Lower leg skin (tissue), 4 donors: Measurements from ENCODE around the gene MEIOB. TPM values are rescaled to one million over a fixed set of nuclear protein-coding genes. Genes with fewer than 3 reads are reported as not detected.

ENCODE experiments used
- DNase-seq, 2 donors: peaks; one replicate each; pipeline ENCODE4 v3.0.0-alpha.2; 2019; ENCODE audit warnings: low spot score in 2 of 2
- H3K4me3 ChIP-seq: fragments of 200-600 bp; sonication (generic); 2 replicates; pipeline ENCODE4 v1.5.1; 2017; ENCODE audit warnings: mild to moderate bottlenecking, low read depth; ENCODE audit not compliant: poor library complexity, severe bottlenecking
- POLR2A ChIP-seq, 2 donors: fragments of 450-650 bp; IDR thresholded peaks; one replicate each; pipeline ENCODE4 v1.6.1; 2016 to 2017; ENCODE audit warnings: antibody characterized with exemption in 2 of 2, mild to moderate bottlenecking in 1 of 2, moderate library complexity in 1 of 2
- WGBS, 2 donors: methylation state at CpG; one replicate each; pipeline ENCODE4 v1.1.5; 2018; 5-methylcytosine and 5-hydroxymethylcytosine counted together
- intact Hi-C: fragments of 100-400 bp; cut with DNase I; formaldehyde crosslinking; loops from one replicate; pipeline ENCODE4 v1.15.0; 2023; ENCODE audit warnings: low total_unique reads
- total RNA-seq, 4 donors: library from RNA; depleted of rRNA; stranded (reverse); fragments of >200 nt; gene quantifications; one replicate each; pipeline ENCODE4 v1.1.0, GENCODE V29; 2016
- TF ChIP-seq, protein P1 (sequence below), 3 donors: fragments of 450-650 bp; IDR thresholded peaks; one replicate each; pipeline ENCODE4 v1.5.1; 2016; ENCODE audit warnings: antibody characterized with exemption in 3 of 3, mild to moderate bottlenecking in 3 of 3, moderate library complexity in 2 of 3

The MEIOB gene
- total RNA-seq, 4 donors from 2014 or later = 0.42 TPM; not detected in 3

DNA sequence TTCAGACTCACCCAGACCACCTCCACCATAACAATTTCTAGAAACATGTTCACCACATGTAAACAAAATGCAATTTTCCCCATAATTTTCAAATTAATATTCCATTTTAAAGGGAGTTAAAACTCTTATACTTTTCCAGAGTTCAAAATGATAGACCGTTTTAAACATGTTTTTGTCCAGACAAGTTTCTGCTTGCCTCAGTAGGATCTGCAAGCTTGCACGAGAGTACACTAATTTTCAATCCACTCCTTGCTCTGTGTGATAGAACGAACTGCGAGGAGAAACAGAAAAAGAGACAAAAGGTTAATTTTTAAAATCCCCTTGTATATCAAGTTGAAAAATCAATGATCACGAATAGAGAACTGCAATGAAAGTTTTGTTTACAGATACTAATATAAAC is 37.9 kb downstream of the MEIOB start:
- no peak for TF ChIP-seq POLR2A (IDR thresholded peaks at IDR 0.05)
- TF ChIP-seq, protein P1, sequence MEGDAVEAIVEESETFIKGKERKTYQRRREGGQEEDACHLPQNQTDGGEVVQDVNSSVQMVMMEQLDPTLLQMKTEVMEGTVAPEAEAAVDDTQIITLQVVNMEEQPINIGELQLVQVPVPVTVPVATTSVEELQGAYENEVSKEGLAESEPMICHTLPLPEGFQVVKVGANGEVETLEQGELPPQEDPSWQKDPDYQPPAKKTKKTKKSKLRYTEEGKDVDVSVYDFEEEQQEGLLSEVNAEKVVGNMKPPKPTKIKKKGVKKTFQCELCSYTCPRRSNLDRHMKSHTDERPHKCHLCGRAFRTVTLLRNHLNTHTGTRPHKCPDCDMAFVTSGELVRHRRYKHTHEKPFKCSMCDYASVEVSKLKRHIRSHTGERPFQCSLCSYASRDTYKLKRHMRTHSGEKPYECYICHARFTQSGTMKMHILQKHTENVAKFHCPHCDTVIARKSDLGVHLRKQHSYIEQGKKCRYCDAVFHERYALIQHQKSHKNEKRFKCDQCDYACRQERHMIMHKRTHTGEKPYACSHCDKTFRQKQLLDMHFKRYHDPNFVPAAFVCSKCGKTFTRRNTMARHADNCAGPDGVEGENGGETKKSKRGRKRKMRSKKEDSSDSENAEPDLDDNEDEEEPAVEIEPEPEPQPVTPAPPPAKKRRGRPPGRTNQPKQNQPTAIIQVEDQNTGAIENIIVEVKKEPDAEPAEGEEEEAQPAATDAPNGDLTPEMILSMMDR (IDR thresholded peaks at IDR 0.05) = no peak
- intact Hi-C loops = no loop called here
- H3K4me3 ChIP-seq = no peak overlapping the region
- no peak for DNase-seq
- WGBS, 2 donors = 44 to 53% methylated on average over 5 of the region's 5 CpGs

DNA sequence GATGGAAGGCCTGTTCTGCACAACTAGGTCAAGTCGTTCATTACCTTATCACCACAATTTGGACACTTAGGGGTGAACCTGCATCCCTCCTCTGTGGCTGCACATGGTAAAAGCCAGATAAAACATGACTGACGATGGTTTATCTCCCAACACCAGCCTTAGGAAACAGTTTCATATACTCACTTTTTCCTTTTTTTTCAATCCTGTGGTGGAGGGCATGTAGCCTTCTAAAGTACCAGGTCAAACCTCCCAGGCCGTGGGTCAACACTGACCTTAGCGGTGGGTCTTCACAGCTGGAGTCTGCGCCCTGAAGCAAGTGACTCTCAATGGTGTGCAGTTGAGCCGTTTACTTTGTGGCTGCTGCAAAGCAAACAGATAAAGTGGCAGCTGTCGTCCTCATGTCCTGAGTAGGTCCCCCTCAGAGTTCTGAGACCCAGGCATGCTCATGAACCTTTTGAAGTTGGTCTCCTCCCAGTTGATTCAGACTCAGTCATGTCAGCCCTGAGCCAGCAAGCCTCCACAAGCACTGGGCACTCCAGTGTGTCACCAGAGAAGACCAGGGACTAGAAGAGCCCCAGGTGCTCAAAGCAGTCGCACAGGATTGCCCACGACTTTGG is 39.0 kb downstream of the MEIOB start:
- H3K4me3 ChIP-seq = no peak overlapping the region
- intact Hi-C loops = no loop called here
- TF ChIP-seq, protein P1 (IDR thresholded peaks at IDR 0.05) = no peak
- TF ChIP-seq POLR2A (IDR thresholded peaks at IDR 0.05) = no peak
- WGBS, 2 donors = 62 to 66% methylated on average over 9 of the region's 9 CpGs
- DNase-seq = no peak

DNA sequence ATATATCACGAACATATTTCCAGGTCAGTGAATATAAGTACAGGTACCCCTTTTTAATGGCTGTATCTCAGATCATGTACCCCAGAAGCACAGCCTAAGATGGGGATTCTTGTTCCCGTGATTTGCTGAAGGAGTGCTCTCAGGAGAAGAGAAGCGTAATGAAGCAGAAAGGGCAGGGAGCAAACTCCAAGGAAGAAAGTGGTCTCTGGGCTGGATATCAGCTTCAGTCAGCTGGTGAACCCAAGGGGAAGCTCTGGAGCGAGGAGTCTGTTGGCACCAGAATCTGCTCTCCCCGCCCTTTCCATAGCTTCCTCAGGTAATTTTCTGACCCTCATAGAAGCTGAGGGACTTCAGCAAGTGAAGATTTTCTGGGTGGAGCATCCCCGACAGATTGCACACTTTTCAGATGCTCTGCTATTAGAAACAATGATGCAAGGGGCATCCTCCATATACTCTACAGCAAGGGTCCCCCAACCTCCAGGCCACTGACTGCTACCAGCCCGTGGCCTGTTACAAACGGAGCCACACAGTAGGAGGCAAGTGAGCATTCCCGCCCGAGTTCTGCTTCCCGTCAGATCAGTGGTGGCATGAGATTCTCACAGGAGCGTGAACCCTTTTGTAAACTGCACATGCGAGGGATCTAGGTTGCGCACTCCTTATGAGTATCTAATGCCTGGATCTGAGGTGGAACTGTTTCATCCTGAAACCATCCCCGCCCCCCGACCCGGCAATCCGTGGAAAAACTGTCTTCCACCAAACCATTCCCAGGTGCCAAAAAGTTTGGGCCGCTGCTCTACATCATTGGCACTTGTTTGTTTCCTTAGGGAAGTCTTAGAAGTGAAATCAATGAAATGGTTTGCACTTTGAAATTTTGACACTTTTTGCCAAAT is 40.5 kb downstream of the MEIOB start:
- TF ChIP-seq, protein P1 (IDR thresholded peaks at IDR 0.05) = no peak
- TF ChIP-seq POLR2A (IDR thresholded peaks at IDR 0.05) = no peak
- no peak overlapping the region for H3K4me3 ChIP-seq
- intact Hi-C loops = no loop called here
- 78 to 84% methylated on average over 19 of the region's 19 CpGs for WGBS, 2 donors
- DNase-seq = no peak

DNA sequence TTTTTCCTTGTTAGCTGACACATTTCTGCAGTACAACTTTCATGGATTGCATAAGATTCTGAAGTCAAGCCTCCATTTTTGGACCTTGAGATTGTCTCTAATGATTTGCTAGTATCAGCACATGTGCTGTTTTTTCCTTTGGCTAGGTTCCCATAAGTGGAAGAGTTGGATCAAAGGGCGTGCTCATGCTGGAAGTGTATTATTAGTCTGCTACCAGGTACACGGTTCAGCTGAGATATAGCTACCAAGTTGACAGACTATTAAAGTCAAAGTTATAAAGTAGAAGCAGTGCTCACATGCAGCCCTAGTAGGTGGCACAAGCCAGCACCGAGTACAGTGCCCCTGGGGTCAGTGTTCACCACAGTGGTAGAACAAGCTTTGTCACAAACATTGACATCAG is 41.8 kb downstream of the MEIOB start:
- DNase-seq = no peak
- intact Hi-C loops = no loop called here
- H3K4me3 ChIP-seq = no peak overlapping the region
- WGBS, 2 donors = 34 to 36% methylated on average over 3 of the region's 3 CpGs
- no peak for TF ChIP-seq POLR2A (IDR thresholded peaks at IDR 0.05)
- TF ChIP-seq, protein P1 (IDR thresholded peaks at IDR 0.05) = no peak

DNA sequence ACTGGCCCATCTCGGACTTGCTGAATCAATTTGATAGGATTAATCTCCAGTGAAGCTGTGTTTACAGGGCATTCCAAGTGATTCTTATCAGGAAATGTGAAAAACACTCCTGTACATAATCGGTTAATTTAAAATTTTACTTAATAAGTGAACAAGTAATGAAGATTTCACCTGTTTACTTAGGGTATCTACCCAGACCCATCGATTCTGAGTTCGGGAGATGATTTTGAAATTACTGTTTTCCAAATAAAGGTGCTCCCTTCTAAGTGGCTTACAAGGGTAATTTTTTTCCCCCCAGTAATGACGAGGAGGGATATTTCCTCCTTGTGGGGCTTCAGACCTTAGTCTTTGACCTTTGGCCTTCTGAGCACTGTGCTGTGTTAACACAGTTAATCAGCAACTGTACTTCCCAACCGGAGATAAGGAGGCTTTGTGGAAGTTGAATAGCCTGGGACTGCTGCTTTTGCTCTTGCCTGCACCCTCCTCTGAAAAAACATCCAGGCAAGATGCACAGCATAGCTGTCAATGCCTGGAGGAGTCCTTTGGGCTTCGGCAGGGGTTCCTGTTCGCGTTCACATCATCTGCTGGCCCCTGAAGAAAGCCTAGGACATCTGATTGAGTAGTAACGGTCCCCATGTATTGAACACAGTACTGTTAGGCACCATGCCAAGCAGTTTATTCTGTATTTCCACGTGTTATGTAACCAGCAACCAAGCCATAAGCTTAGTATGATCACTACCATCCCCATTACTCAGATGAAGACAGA is 43.1 kb downstream of the MEIOB start:
- H3K4me3 ChIP-seq = no peak overlapping the region
- no peak for TF ChIP-seq POLR2A (IDR thresholded peaks at IDR 0.05)
- TF ChIP-seq, protein P1 (IDR thresholded peaks at IDR 0.05) = no peak
- intact Hi-C loops = no loop called here
- 68 to 70% methylated on average over 11 of the region's 11 CpGs for WGBS, 2 donors
- no peak for DNase-seq
